ENCODE measurements around the gene PRR30. TPM values are rescaled to one million over a fixed set of nuclear protein-coding genes. Genes with fewer than 3 reads are reported as not detected.

Gene PRR30
- total RNA-seq, 1 experiment from 2014 or later, result not detected

- Mint-ChIP-seq H3K36me3 (ENCODE audit: insufficient read depth, unreplicated experiment) (no peaks in the 10 kb centered on the region), H3K4me1 (ENCODE audit: low read depth, unreplicated experiment) (no peaks in the 10 kb centered on the region), H3K9me3 (ENCODE audit: low read depth, unreplicated experiment) (no peaks in the 10 kb centered on the region), H3K27ac (ENCODE audit: unreplicated experiment) (no peak overlapping the region), H3K4me3 (ENCODE audit: low read depth, unreplicated experiment) (no peak overlapping the region), H3K27me3 (ENCODE audit: unreplicated experiment) (no peaks in the 10 kb centered on the region)
- no TSS peak for BruUV-seq (replicated peaks)
- CTCF ChIA-PET, result interaction anchor here (0.6 to 0.8 kb wide), 2 partner anchors 157 to 171 kb away, joined by 3 read pairs; no protein-coding TSS in a partner anchor
- intact Hi-C loops (cut with micrococcal nuclease; ENCODE audit: unreplicated experiment), result no loop called here
- no peak for DNase-seq
- no peak for TF ChIP-seq CTCF (IDR thresholded peaks at IDR 0.05; ENCODE audit: unreplicated experiment)
Measured at GRCh38 chr2:27109083-27109482, 30.1 kb downstream of the PRR30 start.

GRCh38 chr2:27108221-27108620 is 31.0 kb downstream of the PRR30 start:
- no peak for TF ChIP-seq CTCF (IDR thresholded peaks at IDR 0.05; ENCODE audit: unreplicated experiment)
- H3K4me1 Mint-ChIP-seq (ENCODE audit: low read depth, unreplicated experiment), result no peaks in the 10 kb centered on the region
- intact Hi-C loops (cut with micrococcal nuclease; ENCODE audit: unreplicated experiment), result no loop called here
- no TSS peak for BruUV-seq (replicated peaks)
- H3K9me3 Mint-ChIP-seq (ENCODE audit: low read depth, unreplicated experiment), result no peaks in the 10 kb centered on the region
- no peaks in the 10 kb centered on the region for H3K36me3 Mint-ChIP-seq (ENCODE audit: insufficient read depth, unreplicated experiment)
- no peak overlapping the region for H3K4me3 Mint-ChIP-seq (ENCODE audit: low read depth, unreplicated experiment)
- H3K27ac Mint-ChIP-seq (ENCODE audit: unreplicated experiment), result no peak overlapping the region
- no peak for DNase-seq
- no peaks in the 10 kb centered on the region for H3K27me3 Mint-ChIP-seq (ENCODE audit: unreplicated experiment)
- CTCF ChIA-PET, result interaction anchor here (0.6 to 0.8 kb wide), 2 partner anchors 26 to 172 kb away, joined by 3 to 6 read pairs; partner anchors contain the start of gene PREB

- Mint-ChIP-seq H3K27ac (ENCODE audit: unreplicated experiment) (no peak overlapping the region), H3K36me3 (ENCODE audit: insufficient read depth, unreplicated experiment) (no peaks in the 10 kb centered on the region), H3K9me3 (ENCODE audit: low read depth, unreplicated experiment) (no peaks in the 10 kb centered on the region), H3K4me3 (ENCODE audit: low read depth, unreplicated experiment) (no peak overlapping the region), H3K27me3 (ENCODE audit: unreplicated experiment) (no peaks in the 10 kb centered on the region), H3K4me1 (ENCODE audit: low read depth, unreplicated experiment) (no peaks in the 10 kb centered on the region)
- CTCF ChIA-PET, result interaction anchor here (0.6 kb wide), 1 partner anchor 1248 kb away, joined by 5 read pairs; no protein-coding TSS in a partner anchor
- TF ChIP-seq CTCF (IDR thresholded peaks at IDR 0.05; ENCODE audit: unreplicated experiment), result no peak
- DNase-seq, result no peak
- no TSS peak for BruUV-seq (replicated peaks)
- intact Hi-C loops (cut with micrococcal nuclease; ENCODE audit: unreplicated experiment), result no loop called here
Measured at GRCh38 chr2:27105981-27106380, 33.2 kb downstream of the PRR30 start.

GRCh38 chr2:27102329-27102728 is 36.9 kb downstream of the PRR30 start:
- Mint-ChIP-seq H3K4me3 (ENCODE audit: low read depth, unreplicated experiment) (no peak overlapping the region), H3K36me3 (ENCODE audit: insufficient read depth, unreplicated experiment) (no peaks in the 10 kb centered on the region), H3K9me3 (ENCODE audit: low read depth, unreplicated experiment) (no peaks in the 10 kb centered on the region), H3K4me1 (ENCODE audit: low read depth, unreplicated experiment) (no peaks in the 10 kb centered on the region), H3K27me3 (ENCODE audit: unreplicated experiment) (no peaks in the 10 kb centered on the region), H3K27ac (ENCODE audit: unreplicated experiment) (no peak overlapping the region)
- DNase-seq, result no peak
- TF ChIP-seq CTCF (IDR thresholded peaks at IDR 0.05; ENCODE audit: unreplicated experiment), result no peak
- BruUV-seq (replicated peaks), result no TSS peak
- CTCF ChIA-PET, result no interaction called here
- intact Hi-C loops (cut with micrococcal nuclease; ENCODE audit: unreplicated experiment), result no loop called here

Measured in Calu3 (cell line).